NCI-H2227 (cell line): ENCODE results near the gene HARBI1.

ENCODE experiments used
- DNase-seq: peaks from one replicate; lab custom pipeline; 2025; ENCODE audit not compliant: unreplicated experiment; lab: John Stamatoyannopoulos, UW

The HARBI1 gene

GRCh38 chr11:46555267-46556054 lies 61.6 kb downstream of the HARBI1 start:
- no peak for DNase-seq

GRCh38 chr11:46554213-46555147 lies 62.5 kb downstream of the HARBI1 start:
- no peak for DNase-seq

- DNase-seq, result no peak
Measured at GRCh38 chr11:46553814-46554212, 63.2 kb downstream of the HARBI1 start.
